Liver (tissue), 9 donors: Measurements from ENCODE around the gene RAB3GAP2. TPM values are rescaled to one million over a fixed set of nuclear protein-coding genes. Genes with fewer than 3 reads are reported as not detected.

Experiments
- DNase-seq: peaks from one replicate; pipeline ENCODE4 v3.0.0-alpha.2; 2017; ENCODE audit warnings: low spot score
- H3K27ac ChIP-seq, 2 donors: one replicate each; pipeline ENCODE4 v1.7.0; 2013; ENCODE audit warnings: inconsistent platforms in 2 of 2, low read length in 2 of 2, control low read depth in 1 of 2, low read depth in 1 of 2, mild to moderate bottlenecking in 1 of 2
- H3K27me3 ChIP-seq, 4 donors: one replicate each; pipeline versions ENCODE4 v1.6.1 to v1.7.0; 2013; ENCODE audit warnings: low read length in 3 of 4, inconsistent platforms in 1 of 4, mild to moderate bottlenecking in 1 of 4, moderate library complexity in 1 of 4; ENCODE audit not compliant: control insufficient read depth in 4 of 4, insufficient read depth in 4 of 4
- H3K36me3 ChIP-seq, 4 donors: one replicate each; pipeline versions ENCODE4 v1.6.1 to v1.7.0; 2013; ENCODE audit warnings: low read length in 3 of 4, mild to moderate bottlenecking in 3 of 4, low read depth in 1 of 4, moderate library complexity in 1 of 4; ENCODE audit not compliant: control insufficient read depth in 4 of 4, insufficient read depth in 3 of 4
- H3K4me1 ChIP-seq, 4 donors: one replicate each; pipeline versions ENCODE4 v1.6.1 to v1.7.0; 2013; ENCODE audit warnings: low read length in 3 of 4, mild to moderate bottlenecking in 3 of 4, moderate library complexity in 1 of 4; ENCODE audit not compliant: control insufficient read depth in 4 of 4, insufficient read depth in 4 of 4
- H3K4me3 ChIP-seq, 3 donors: one replicate each; pipeline versions ENCODE4 v1.6.1 to v1.7.0; 2013; ENCODE audit warnings: low read length in 3 of 3, control low read depth in 1 of 3, low read depth in 1 of 3, mild to moderate bottlenecking in 1 of 3
- H3K9ac ChIP-seq, 2 donors: one replicate each; pipeline ENCODE4 v1.7.0; 2013; ENCODE audit warnings: low read length in 2 of 2, mild to moderate bottlenecking in 2 of 2, moderate library complexity in 2 of 2, control low read depth in 1 of 2, low read depth in 1 of 2
- H3K9me3 ChIP-seq, 4 donors: one replicate each; pipeline versions ENCODE4 v1.6.1 to v1.7.0; 2013; ENCODE audit warnings: low read length in 3 of 4; ENCODE audit not compliant: control insufficient read depth in 4 of 4
- ATF3 ChIP-seq: IDR thresholded peaks from 2 replicates; pipeline ENCODE4 v1.6.1; 2016; ENCODE audit warnings: antibody characterized with exemption
- EGR1 ChIP-seq, 2 donors: IDR thresholded peaks; 2 replicates each; pipeline ENCODE4 v1.6.1; 2016 to 2018; ENCODE audit warnings: antibody characterized with exemption in 2 of 2, low read depth in 2 of 2
- FOXA1 ChIP-seq: IDR thresholded peaks from 2 replicates; pipeline ENCODE4 v1.6.1; 2016; ENCODE audit warnings: antibody characterized with exemption
- FOXA2 ChIP-seq: IDR thresholded peaks from 2 replicates; pipeline ENCODE4 v1.6.1; 2016; ENCODE audit warnings: antibody characterized with exemption
- GABPA ChIP-seq, 2 donors: IDR thresholded peaks in 1 of 2; conservative IDR thresholded peaks in 1 of 2; 2 replicates each; pipeline ENCODE4 v1.6.1; 2016; ENCODE audit warnings: antibody characterized with exemption in 2 of 2, mild to moderate bottlenecking in 1 of 2, moderate library complexity in 1 of 2
- HNF4A ChIP-seq, 2 donors: conservative IDR thresholded peaks; 2 replicates each; pipeline ENCODE4 v1.6.1; 2016; ENCODE audit warnings: antibody characterized with exemption in 2 of 2, mild to moderate bottlenecking in 2 of 2
- HNF4G ChIP-seq: IDR thresholded peaks from 2 replicates; pipeline ENCODE4 v1.6.1; 2016; ENCODE audit warnings: antibody characterized with exemption
- JUND ChIP-seq, 2 donors: IDR thresholded peaks; 2 replicates each; pipeline ENCODE4 v1.6.1; 2016; ENCODE audit warnings: antibody characterized with exemption in 2 of 2
- NR2F2 ChIP-seq: IDR thresholded peaks from 2 replicates; pipeline ENCODE4 v1.6.1; 2016; ENCODE audit warnings: antibody characterized with exemption
- RAD21 ChIP-seq, 2 donors: IDR thresholded peaks; 2 replicates each; pipeline ENCODE4 v1.6.1; 2016; ENCODE audit warnings: antibody characterized with exemption in 2 of 2, mild to moderate bottlenecking in 2 of 2
- REST ChIP-seq: IDR thresholded peaks from 2 replicates; pipeline ENCODE4 v1.6.1; 2016; ENCODE audit warnings: antibody characterized with exemption, mild to moderate bottlenecking
- RXRA ChIP-seq, 2 donors: IDR thresholded peaks; 2 replicates each; pipeline ENCODE4 v1.6.1; 2017 to 2018; ENCODE audit warnings: antibody characterized with exemption in 2 of 2, mild to moderate bottlenecking in 1 of 2
- SP1 ChIP-seq: IDR thresholded peaks from 2 replicates; pipeline ENCODE4 v1.6.1; 2018; ENCODE audit warnings: antibody characterized with exemption, mild to moderate bottlenecking
- TAF1 ChIP-seq: conservative IDR thresholded peaks from 2 replicates; pipeline ENCODE4 v1.6.1; 2016; ENCODE audit warnings: antibody characterized with exemption, mild to moderate bottlenecking
- YY1 ChIP-seq: IDR thresholded peaks from 2 replicates; pipeline ENCODE4 v1.6.1; 2016; ENCODE audit warnings: antibody characterized with exemption, mild to moderate bottlenecking
- whole genome bisulfite sequencing: extraction: QIAGEN DNeasy Blood & Tissue Kit; methylation state at CpG from one replicate; pipeline ENCODE4 v1.1.7; 2013; 5-methylcytosine and 5-hydroxymethylcytosine counted together
- polyA plus RNA-seq, 2 donors: library from polyadenylated mRNA; stranded (reverse) in 1 of 2; unstranded in 1 of 2; fragments of 200-250 nt in 1 of 2; fragments of >200 nt in 1 of 2; fragmentation: Nextera tagmentation in 1 of 2; extraction: Ambion mirVana in 1 of 2; gene quantifications; one replicate each; pipeline versions ENCODE4 v1.2.1 to v1.2.3, GENCODE V29; 2013 to 2015
- total RNA-seq, 2 donors: library from RNA; depleted of rRNA; stranded (reverse); fragments of >200 nt; gene quantifications; one replicate each; pipeline ENCODE4 v1.2.3, GENCODE V29; 2014
- TF ChIP-seq, protein P1 (sequence below): fragments of 150-350 bp; IDR thresholded peaks from 2 replicates; pipeline ENCODE4 v1.5.1; 2017; ENCODE audit warnings: improper control_type of control experiment, low read depth, low read length; ENCODE audit not compliant: missing input control
- TF ChIP-seq, protein P2 (sequence below): IDR thresholded peaks from 2 replicates; pipeline ENCODE4 v1.6.1; 2016; ENCODE audit warnings: antibody characterized with exemption
- TF ChIP-seq, protein P3 (sequence below): IDR thresholded peaks from 2 replicates; pipeline ENCODE4 v1.6.1; 2016; ENCODE audit warnings: antibody characterized with exemption
- donor health status: healthy.
- donor health status: healthy.
- donor health status: healthy.
- donor health status: healthy.
- donor health status: healthy.

Gene RAB3GAP2
- total and polyA plus RNA-seq, 4 donors: 5.3 to 24.0 (median 11.4) TPM

DNA sequence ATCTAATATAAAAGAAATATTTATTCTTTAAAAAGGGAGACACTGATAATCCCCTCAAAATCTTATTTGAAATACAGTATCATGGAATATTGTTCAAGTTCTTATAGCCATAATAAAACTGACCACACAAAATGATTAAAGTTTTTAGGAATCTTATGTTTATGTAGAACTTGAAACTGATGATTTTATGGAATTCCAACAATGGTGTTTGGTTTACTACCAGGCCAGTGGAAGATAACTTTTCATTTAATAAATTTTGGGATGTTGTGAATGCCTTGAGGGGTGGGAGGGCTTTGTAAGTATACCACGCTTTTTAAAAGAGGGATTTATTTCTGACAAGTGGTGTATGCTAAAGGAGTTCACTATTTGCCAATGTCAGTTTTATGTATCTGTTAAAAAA is 87.7 kb downstream of the RAB3GAP2 start:
- DNase-seq: no peak
- 97% methylated on average over 1 of the region's 1 CpG for WGBS
- no peaks in the 10 kb centered on the region for H3K27me3 ChIP-seq
- no peaks in the 10 kb centered on the region for H3K4me1 ChIP-seq
- H3K9me3 ChIP-seq: no peaks in the 10 kb centered on the region
- TF ChIP-seq HNF4A (conservative IDR thresholded peaks at IDR 0.05): no peak
- TF ChIP-seq REST: no peak
- TF ChIP-seq RXRA (IDR thresholded peaks at IDR 0.05): no peak
- TF ChIP-seq, protein P1, sequence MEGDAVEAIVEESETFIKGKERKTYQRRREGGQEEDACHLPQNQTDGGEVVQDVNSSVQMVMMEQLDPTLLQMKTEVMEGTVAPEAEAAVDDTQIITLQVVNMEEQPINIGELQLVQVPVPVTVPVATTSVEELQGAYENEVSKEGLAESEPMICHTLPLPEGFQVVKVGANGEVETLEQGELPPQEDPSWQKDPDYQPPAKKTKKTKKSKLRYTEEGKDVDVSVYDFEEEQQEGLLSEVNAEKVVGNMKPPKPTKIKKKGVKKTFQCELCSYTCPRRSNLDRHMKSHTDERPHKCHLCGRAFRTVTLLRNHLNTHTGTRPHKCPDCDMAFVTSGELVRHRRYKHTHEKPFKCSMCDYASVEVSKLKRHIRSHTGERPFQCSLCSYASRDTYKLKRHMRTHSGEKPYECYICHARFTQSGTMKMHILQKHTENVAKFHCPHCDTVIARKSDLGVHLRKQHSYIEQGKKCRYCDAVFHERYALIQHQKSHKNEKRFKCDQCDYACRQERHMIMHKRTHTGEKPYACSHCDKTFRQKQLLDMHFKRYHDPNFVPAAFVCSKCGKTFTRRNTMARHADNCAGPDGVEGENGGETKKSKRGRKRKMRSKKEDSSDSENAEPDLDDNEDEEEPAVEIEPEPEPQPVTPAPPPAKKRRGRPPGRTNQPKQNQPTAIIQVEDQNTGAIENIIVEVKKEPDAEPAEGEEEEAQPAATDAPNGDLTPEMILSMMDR: no peak
- no peak for TF ChIP-seq SP1
- no peak for TF ChIP-seq JUND (IDR thresholded peaks at IDR 0.05)
- TF ChIP-seq, protein P2, sequence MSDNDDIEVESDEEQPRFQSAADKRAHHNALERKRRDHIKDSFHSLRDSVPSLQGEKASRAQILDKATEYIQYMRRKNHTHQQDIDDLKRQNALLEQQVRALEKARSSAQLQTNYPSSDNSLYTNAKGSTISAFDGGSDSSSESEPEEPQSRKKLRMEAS: no peak
- no peak for TF ChIP-seq FOXA1
- TF ChIP-seq TAF1: no peak
- TF ChIP-seq EGR1 (IDR thresholded peaks at IDR 0.05; ENCODE audit: low read depth in 2 of 2): no peak
- TF ChIP-seq RAD21 (IDR thresholded peaks at IDR 0.05): no peak
- no peak for TF ChIP-seq HNF4G
- H3K4me3 ChIP-seq: no peak overlapping the region
- H3K9ac ChIP-seq: no peak overlapping the region
- peaks cover 3 to 31% (median 21%) of the 10 kb centered on the region in 4 donors for H3K36me3 ChIP-seq
- no peak overlapping the region for H3K27ac ChIP-seq

- Histone ChIP-seq H3K36me3 (peaks cover 3 to 21% (median 14%) of the 10 kb centered on the region in 4 donors), H3K27me3 (no peaks in the 10 kb centered on the region), H3K9ac (no peak overlapping the region), H3K4me1 (no peaks in the 10 kb centered on the region), H3K27ac (no peak overlapping the region), H3K9me3 (no peaks in the 10 kb centered on the region), H3K4me3 (no peak overlapping the region)
- WGBS: 89% methylated on average over 2 of the region's 2 CpGs
- TF ChIP-seq JUND (IDR thresholded peaks at IDR 0.05) (no peak), HNF4G (no peak), FOXA1 (no peak), RXRA (IDR thresholded peaks at IDR 0.05) (no peak), SP1 (no peak), ATF3 (no peak), YY1 (no peak), GABPA (IDR thresholded peaks at IDR 0.05 in 1 of 2, conservative IDR thresholded peaks at IDR 0.05 in 1 of 2) (no peak), NR2F2 (no peak), FOXA2 (no peak), EGR1 (IDR thresholded peaks at IDR 0.05; ENCODE audit: low read depth in 2 of 2) (no peak)
- TF ChIP-seq, protein P1: no peak
- TF ChIP-seq, protein P3, sequence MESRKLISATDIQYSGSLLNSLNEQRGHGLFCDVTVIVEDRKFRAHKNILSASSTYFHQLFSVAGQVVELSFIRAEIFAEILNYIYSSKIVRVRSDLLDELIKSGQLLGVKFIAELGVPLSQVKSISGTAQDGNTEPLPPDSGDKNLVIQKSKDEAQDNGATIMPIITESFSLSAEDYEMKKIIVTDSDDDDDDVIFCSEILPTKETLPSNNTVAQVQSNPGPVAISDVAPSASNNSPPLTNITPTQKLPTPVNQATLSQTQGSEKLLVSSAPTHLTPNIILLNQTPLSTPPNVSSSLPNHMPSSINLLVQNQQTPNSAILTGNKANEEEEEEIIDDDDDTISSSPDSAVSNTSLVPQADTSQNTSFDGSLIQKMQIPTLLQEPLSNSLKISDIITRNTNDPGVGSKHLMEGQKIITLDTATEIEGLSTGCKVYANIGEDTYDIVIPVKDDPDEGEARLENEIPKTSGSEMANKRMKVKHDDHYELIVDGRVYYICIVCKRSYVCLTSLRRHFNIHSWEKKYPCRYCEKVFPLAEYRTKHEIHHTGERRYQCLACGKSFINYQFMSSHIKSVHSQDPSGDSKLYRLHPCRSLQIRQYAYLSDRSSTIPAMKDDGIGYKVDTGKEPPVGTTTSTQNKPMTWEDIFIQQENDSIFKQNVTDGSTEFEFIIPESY: no peak
- TF ChIP-seq, protein P2: no peak
- DNase-seq: no peak
Measured at GRCh38 chr1:220182656-220183055, 89.6 kb downstream of the RAB3GAP2 start.
